IMR-90 (cell line): Measurements from ENCODE around the gene ZFP57.

ENCODE experiments used
- CEBPB ChIP-seq: IDR thresholded peaks from 2 replicates; pipeline ENCODE4 v1.6.1; 2012; ENCODE audit warnings: low read depth, low read length, improper control_type of control experiment
- MXI1 ChIP-seq: IDR thresholded peaks from 2 replicates; pipeline ENCODE4 v1.6.1; 2012; ENCODE audit warnings: low read depth, mild to moderate bottlenecking, low read length, moderate library complexity, borderline replicate concordance
- POLR2A ChIP-seq: IDR thresholded peaks from 2 replicates; pipeline ENCODE4 v1.6.1; 2012; ENCODE audit warnings: mild to moderate bottlenecking, low read depth, low read length
- RAD21 ChIP-seq: IDR thresholded peaks from 2 replicates; pipeline ENCODE4 v1.6.1; 2012; ENCODE audit warnings: low read length, improper control_type of control experiment
- SMC3 ChIP-seq: fragments of 150-350 bp; IDR thresholded peaks from 2 replicates; pipeline ENCODE4 v1.6.1; 2016; ENCODE audit warnings: low read depth, mild to moderate bottlenecking, antibody characterized with exemption, low read length, moderate library complexity
- TF ChIP-seq, protein P1 (sequence below): conservative IDR thresholded peaks from 2 replicates; pipeline ENCODE4 v1.5.1; 2012; ENCODE audit warnings: mild to moderate bottlenecking, low read depth, low read length, improper control_type of control experiment

DNA sequence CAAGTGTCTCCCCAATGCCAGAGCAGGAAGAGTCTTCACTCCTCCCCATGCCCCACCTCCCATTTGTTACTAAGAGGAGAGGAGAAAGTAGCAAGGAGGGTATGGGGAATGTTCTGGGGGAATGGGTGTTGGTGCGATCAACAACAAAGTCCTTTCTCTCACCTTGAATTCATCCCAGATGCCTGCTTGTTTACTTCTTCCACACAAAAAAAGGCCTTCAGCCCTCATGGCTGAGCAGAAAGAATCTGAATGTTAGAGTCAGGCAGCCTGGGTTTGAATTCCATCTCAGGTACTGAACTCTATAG is 14.2 kb downstream of the ZFP57 start:
- TF ChIP-seq, protein P1, sequence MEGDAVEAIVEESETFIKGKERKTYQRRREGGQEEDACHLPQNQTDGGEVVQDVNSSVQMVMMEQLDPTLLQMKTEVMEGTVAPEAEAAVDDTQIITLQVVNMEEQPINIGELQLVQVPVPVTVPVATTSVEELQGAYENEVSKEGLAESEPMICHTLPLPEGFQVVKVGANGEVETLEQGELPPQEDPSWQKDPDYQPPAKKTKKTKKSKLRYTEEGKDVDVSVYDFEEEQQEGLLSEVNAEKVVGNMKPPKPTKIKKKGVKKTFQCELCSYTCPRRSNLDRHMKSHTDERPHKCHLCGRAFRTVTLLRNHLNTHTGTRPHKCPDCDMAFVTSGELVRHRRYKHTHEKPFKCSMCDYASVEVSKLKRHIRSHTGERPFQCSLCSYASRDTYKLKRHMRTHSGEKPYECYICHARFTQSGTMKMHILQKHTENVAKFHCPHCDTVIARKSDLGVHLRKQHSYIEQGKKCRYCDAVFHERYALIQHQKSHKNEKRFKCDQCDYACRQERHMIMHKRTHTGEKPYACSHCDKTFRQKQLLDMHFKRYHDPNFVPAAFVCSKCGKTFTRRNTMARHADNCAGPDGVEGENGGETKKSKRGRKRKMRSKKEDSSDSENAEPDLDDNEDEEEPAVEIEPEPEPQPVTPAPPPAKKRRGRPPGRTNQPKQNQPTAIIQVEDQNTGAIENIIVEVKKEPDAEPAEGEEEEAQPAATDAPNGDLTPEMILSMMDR, result no peak
- no peak for TF ChIP-seq MXI1
- no peak for TF ChIP-seq RAD21
- no peak for TF ChIP-seq POLR2A
- no peak for TF ChIP-seq CEBPB
- TF ChIP-seq SMC3, result no peak
